GM12878 (cell line): ENCODE measurements around the gene SCYGR2. TPM values are rescaled to one million over a fixed set of nuclear protein-coding genes. Genes with fewer than 3 reads are reported as not detected.

ENCODE experiments used
- ATAC-seq: fragments of 200-7000 bp; cut with Tn5 transposase; 3 replicates; pipeline ENCODE4 v1.9.1; 2020; ENCODE audit warnings: mild to moderate bottlenecking, moderate library complexity
- BruUV-seq: library from RNA; stranded (reverse); fragments of 400-500 nt; replicated peaks from 2 replicates; lab custom pipeline; 2021; lab: Mats Ljungman, UMichigan
- CTCF ChIA-PET: fragments of 300-600 bp; sonication (Branson Sonifier 250); formaldehyde crosslinking; extraction: SDS; loops from one replicate; lab custom pipeline; 2021; ENCODE audit warnings: inconsistent platforms; lab: Yijun Ruan, JAX
- POLR2A ChIA-PET: fragments of 350-600 bp; formaldehyde crosslinking; extraction: SDS; loops from one replicate; lab custom pipeline; 2021; ENCODE audit warnings: inconsistent platforms; lab: Charles Lee
- RAD21 ChIA-PET: fragments of 300-600 bp; sonication (Branson Sonifier 250); formaldehyde crosslinking; loops from one replicate; lab custom pipeline; 2023; ENCODE audit warnings: antibody characterized with exemption; ENCODE audit not compliant: unreplicated experiment; lab: Charles Lee
- SMC1A ChIA-PET: fragments of 300-600 bp; sonication (Branson Sonifier 250); formaldehyde crosslinking; loops from one replicate; lab custom pipeline; 2023; ENCODE audit not compliant: unreplicated experiment, uncharacterized antibody; lab: Charles Lee
- DNase-seq: peaks from one replicate; pipeline ENCODE4 v3.0.0-alpha.2; 2011; ENCODE audit warnings: low read depth, low spot score
- FAIRE-seq: peaks from 3 replicates; lab custom pipeline; 2011; peaks lifted over from hg19 to GRCh38; lab: Jason Lieb, UNC
- H2AFZ ChIP-seq: 2 replicates; pipeline ENCODE4 v1.6.0; 2011; ENCODE audit warnings: low read depth, low read length, control low read depth; ENCODE audit not compliant: control insufficient read depth
- H3K27ac ChIP-seq: 2 replicates; pipeline ENCODE4 v1.5.1; 2011; ENCODE audit warnings: control low read depth; ENCODE audit not compliant: control insufficient read depth, insufficient read depth
- H3K27me3 ChIP-seq, 2 experiments: replicated peaks in 1 of 2; 2 replicates each; pipeline versions ENCODE4 v1.6.0 to v1.6.1; 2011; ENCODE audit warnings: low read length in 1 of 2; ENCODE audit not compliant: control insufficient read depth in 2 of 2, insufficient read depth in 2 of 2
- H3K36me3 ChIP-seq, 2 experiments: 2 replicates each; pipeline ENCODE4 v1.5.1; 2011; ENCODE audit warnings: low read length in 1 of 2; ENCODE audit not compliant: control insufficient read depth in 2 of 2, insufficient read depth in 2 of 2
- H3K4me1 ChIP-seq: 2 replicates; pipeline ENCODE4 v1.6.1; 2011; ENCODE audit warnings: mild to moderate bottlenecking, low read length, moderate library complexity, mixed read lengths; ENCODE audit not compliant: control insufficient read depth, insufficient read depth
- H3K4me2 ChIP-seq: 2 replicates; pipeline ENCODE4 v1.6.0; 2011; ENCODE audit warnings: control low read depth; ENCODE audit not compliant: control insufficient read depth, insufficient read depth
- H3K4me3 ChIP-seq: fragments of 200-600 bp; sonication (generic); 2 replicates; pipeline ENCODE4 v1.5.1; 2016
- H3K79me2 ChIP-seq: 2 replicates; pipeline ENCODE4 v1.6.0; 2011; ENCODE audit warnings: low read length; ENCODE audit not compliant: control insufficient read depth, insufficient read depth
- H3K9ac ChIP-seq: 2 replicates; pipeline ENCODE4 v1.8.0; 2011; ENCODE audit warnings: low read length, control low read depth, mixed read lengths; ENCODE audit not compliant: control insufficient read depth, insufficient read depth
- H3K9me3 ChIP-seq: replicated peaks from 3 replicates; pipeline ENCODE4 v1.5.1; 2011; ENCODE audit warnings: mild to moderate bottlenecking, low read length; ENCODE audit not compliant: control insufficient read depth, insufficient read depth
- H4K20me1 ChIP-seq: 2 replicates; pipeline ENCODE4 v1.6.0; 2011; ENCODE audit not compliant: control insufficient read depth, insufficient read depth
- CEBPZ ChIP-seq: fragments of 150-350 bp; IDR thresholded peaks from 2 replicates; pipeline ENCODE4 v1.6.1; 2016; ENCODE audit warnings: low read depth, low read length
- CHD4 ChIP-seq: fragments of 200-600 bp; sonication (generic); IDR thresholded peaks from 2 replicates; pipeline ENCODE4 v1.6.1; 2016; ENCODE audit warnings: mild to moderate bottlenecking
- CTCF ChIP-seq, 3 experiments: IDR thresholded peaks in 2 of 3; conservative IDR thresholded peaks in 1 of 3; 2 replicates each; pipeline ENCODE4 v1.5.1; 2011; ENCODE audit warnings: low read depth in 3 of 3, low read length in 3 of 3, mild to moderate bottlenecking in 3 of 3, control low read depth in 2 of 3, moderate library complexity in 2 of 3, inconsistent platforms in 1 of 3, mixed read lengths in 1 of 3; ENCODE audit not compliant: control insufficient read depth in 2 of 3, insufficient read depth in 1 of 3; ENCODE audit errors: extremely low read depth in 1 of 3
- ETV6 ChIP-seq, 2 experiments: fragments of 450-650 bp in 1 of 2; IDR thresholded peaks in 1 of 2; conservative IDR thresholded peaks in 1 of 2; 2 replicates each; pipeline ENCODE4 v1.6.1; 2014; ENCODE audit warnings: antibody characterized with exemption in 1 of 2, borderline replicate concordance in 1 of 2, low read depth in 1 of 2, mild to moderate bottlenecking in 1 of 2, moderate library complexity in 1 of 2
- GABPA ChIP-seq: IDR thresholded peaks from 2 replicates; pipeline ENCODE4 v1.6.1; 2014; ENCODE audit warnings: antibody characterized with exemption, low read depth, mild to moderate bottlenecking, inconsistent platforms
- KAT2A ChIP-seq: conservative IDR thresholded peaks from 2 replicates; pipeline ENCODE4 v1.6.1; 2011; ENCODE audit warnings: low read depth, low read length; ENCODE audit not compliant: control insufficient read depth
- MTA3 ChIP-seq: IDR thresholded peaks from 2 replicates; pipeline ENCODE4 v1.6.1; 2012; ENCODE audit warnings: low read length, inconsistent platforms, borderline replicate concordance
- NFYB ChIP-seq: IDR thresholded peaks from 2 replicates; pipeline ENCODE4 v1.6.1; 2011; ENCODE audit warnings: low read depth, mild to moderate bottlenecking, low read length, improper control_type of control experiment, moderate library complexity; ENCODE audit not compliant: insufficient read depth
- SIX5 ChIP-seq: IDR thresholded peaks from 2 replicates; pipeline ENCODE4 v1.6.1; 2011; ENCODE audit warnings: mild to moderate bottlenecking, low read depth, low read length, moderate library complexity; ENCODE audit not compliant: severe bottlenecking
- ZBED1 ChIP-seq: IDR thresholded peaks from 2 replicates; pipeline ENCODE4 v1.6.1; 2016; ENCODE audit warnings: borderline replicate concordance
- WGBS: methylation state at CpG from one replicate; pipeline ENCODE4 v1.1.6; 2016; ENCODE audit warnings: low lambda C conversion rate; ENCODE audit not compliant: insufficient replicate concordance, insufficient coverage; ENCODE audit errors: missing lambda C conversion rate; 5-methylcytosine and 5-hydroxymethylcytosine counted together
- in situ Hi-C: fragments of 300-500 bp; cut with MboI; formaldehyde crosslinking; loops from 9 replicates; pipeline ENCODE4 v1.14.3; 2018; ENCODE audit warnings: mixed read lengths
- intact Hi-C: fragments of 100-400 bp; cut with micrococcal nuclease; formaldehyde crosslinking; loops from one replicate; pipeline ENCODE4 v1.14.2; 2022; ENCODE audit not compliant: unreplicated experiment
- polyA plus RNA-seq, 11 experiments: library from polyadenylated mRNA; depleted of rRNA in 4 of 11; unstranded in 6 of 11; stranded (reverse) in 5 of 11; fragments of >200 nt; fragmentation: Nextera tagmentation in 4 of 11; fragmentation: Illumina TruSeq in 1 of 11; extraction: Ambion mirVana in 4 of 11; extraction: Trizol in 1 of 11; gene quantifications; 1 replicate in 1 of 11; 2 replicates in 10 of 11; pipeline versions ENCODE4 v1.2.1 to v1.2.3, GENCODE V29; 2011 to 2016; ENCODE audit warnings: inconsistent platforms in 2 of 11, missing spikeins in 2 of 11, low read depth in 1 of 11
- total RNA-seq, 4 experiments: library from RNA; depleted of rRNA in 3 of 4; stranded (reverse); fragments of >200 nt in 3 of 4; fragmentation: Illumina TruSeq in 1 of 4; extraction: Trizol in 1 of 4; gene quantifications; 2 replicates each; pipeline versions ENCODE4 v1.2.1 to v1.2.3, GENCODE V29; 2013 to 2021

Gene SCYGR2
- total and polyA plus RNA-seq, 10 of the 15 experiments (the other 5 are each of a cell fraction or from before 2014, with no cell fraction given), result not detected

GRCh38 chr2:227642656-227643055 lies 44.0 kb downstream of the SCYGR2 start:
- ChIA-PET SMC1A (no interaction called here), RAD21 (no interaction called here), POLR2A (no interaction called here), CTCF (no interaction called here)
- TF ChIP-seq ZBED1 (no peak), CHD4 (no peak), GABPA (no peak), KAT2A (no peak), ETV6 (conservative IDR thresholded peaks at IDR 0.05 in 1 of 2, IDR thresholded peaks at IDR 0.05 in 1 of 2; ENCODE audit: borderline replicate concordance in 1 of 2, low read depth in 1 of 2) (no peak), NFYB (no peak), MTA3 (no peak), SIX5 (no peak), CTCF (IDR thresholded peaks at IDR 0.05 in 2 of 3, conservative IDR thresholded peaks at IDR 0.05 in 1 of 3; ENCODE audit: control insufficient read depth in 2 of 3, extremely low read depth in 1 of 3, insufficient read depth in 1 of 3, low read depth in 3 of 3, low read length in 3 of 3) (no peak), CEBPZ (no peak)
- BruUV-seq, result no TSS peak
- Histone ChIP-seq H3K4me2 (no peak overlapping the region), H2AFZ (no peak overlapping the region), H3K36me3 (no peaks in the 10 kb centered on the region), H3K9me3 (no peaks in the 10 kb centered on the region), H4K20me1 (no peaks in the 10 kb centered on the region), H3K4me3 (no peak overlapping the region), H3K4me1 (no peaks in the 10 kb centered on the region), H3K27me3 (peaks cover 0 to 1% of the 10 kb centered on the region in 2 experiments; a peak in 1 of 4 replicates), H3K9ac (no peak overlapping the region), H3K79me2 (no peaks in the 10 kb centered on the region), H3K27ac (no peak overlapping the region)
- intact Hi-C loops, result no loop called here
- DNase-seq (no peak), ATAC-seq (no peak), FAIRE-seq (no peak)
- 3% methylated on average over 2 of the region's 2 CpGs for WGBS
- in situ Hi-C loops, result no loop called here
